DMS53 (cell line): Measurements from ENCODE around the gene LRRFIP1.
"Not testable (repeated sequence)": the region's sequence is repeated elsewhere in the genome, so short reads cannot be mapped to it uniquely, and the experiment has no call there.

Source experiments
- DNase-seq: peaks from one replicate; lab custom pipeline; 2025; lab: John Stamatoyannopoulos, UW

The LRRFIP1 gene

DNA sequence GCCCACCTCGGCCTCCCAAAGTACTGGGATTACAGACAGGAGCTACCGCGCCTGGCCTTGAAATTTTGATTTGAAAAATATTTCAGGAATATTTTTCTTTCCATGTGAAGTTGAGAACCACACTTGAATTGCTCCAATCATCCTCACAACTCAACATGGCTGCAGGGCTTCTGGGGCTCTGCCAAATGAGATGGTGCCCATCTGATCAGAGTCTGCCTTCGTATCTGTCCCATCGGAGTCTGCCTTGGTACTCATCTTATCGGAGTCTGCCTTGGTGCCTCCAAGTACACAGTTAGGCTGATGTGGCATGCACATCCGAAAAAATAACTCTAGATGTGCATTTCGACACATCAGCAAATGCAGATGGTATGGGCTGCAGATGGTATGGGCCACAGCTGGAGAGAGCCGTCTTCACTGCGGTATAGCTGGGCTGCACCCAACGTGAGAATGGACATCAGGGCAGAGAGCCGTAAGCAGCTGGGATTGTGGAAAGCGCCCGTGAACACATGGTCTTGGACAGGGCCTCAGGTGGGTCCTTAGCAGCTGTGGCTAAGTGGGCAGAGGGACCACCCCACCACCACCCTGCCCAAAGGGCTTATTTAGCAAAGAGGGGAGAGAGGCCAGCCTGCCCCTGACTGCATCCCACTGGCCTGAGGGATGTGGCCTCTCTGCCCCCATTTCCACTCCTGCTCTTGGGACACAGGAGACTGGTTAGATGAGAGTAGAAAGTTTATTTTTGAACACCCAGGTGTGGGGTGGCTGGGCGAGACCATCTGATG lies 119.1 kb downstream of the LRRFIP1 start:
- no peak for DNase-seq

DNA sequence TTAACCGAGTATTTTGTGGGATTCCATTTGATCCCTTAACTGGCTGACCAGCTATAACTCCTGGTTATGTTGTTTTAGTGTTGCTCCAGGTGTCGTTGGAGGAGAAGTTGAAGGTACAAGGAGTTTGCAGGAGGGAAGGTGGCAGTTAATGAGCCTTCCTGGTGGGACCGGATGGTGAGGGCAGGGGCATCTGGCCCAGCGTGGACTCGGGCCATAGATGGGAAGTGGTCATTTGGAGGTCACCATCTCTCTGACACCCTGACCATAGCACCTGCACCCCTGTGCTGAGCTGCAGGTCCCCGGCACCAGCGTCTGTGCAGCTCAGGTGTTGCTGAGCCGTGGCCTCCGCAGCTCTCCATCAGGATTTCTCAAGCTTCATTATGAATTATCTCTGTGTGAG lies 119.8 kb downstream of the LRRFIP1 start:
- no peak for DNase-seq

GRCh38 chr2:237749002-237749401 lies 121.6 kb downstream of the LRRFIP1 start:
- no peak for DNase-seq

GRCh38 chr2:237749961-237750360 lies 122.6 kb downstream of the LRRFIP1 start:
- DNase-seq, result no peak

GRCh38 chr2:237750441-237750840 lies 123.1 kb downstream of the LRRFIP1 start:
- not testable (repeated sequence) for DNase-seq

- DNase-seq, result no peak
Measured at GRCh38 chr2:237752761-237753165, 125.4 kb downstream of the LRRFIP1 start.

GRCh38 chr2:237754182-237754581 lies 126.8 kb downstream of the LRRFIP1 start:
- no peak for DNase-seq

DNA sequence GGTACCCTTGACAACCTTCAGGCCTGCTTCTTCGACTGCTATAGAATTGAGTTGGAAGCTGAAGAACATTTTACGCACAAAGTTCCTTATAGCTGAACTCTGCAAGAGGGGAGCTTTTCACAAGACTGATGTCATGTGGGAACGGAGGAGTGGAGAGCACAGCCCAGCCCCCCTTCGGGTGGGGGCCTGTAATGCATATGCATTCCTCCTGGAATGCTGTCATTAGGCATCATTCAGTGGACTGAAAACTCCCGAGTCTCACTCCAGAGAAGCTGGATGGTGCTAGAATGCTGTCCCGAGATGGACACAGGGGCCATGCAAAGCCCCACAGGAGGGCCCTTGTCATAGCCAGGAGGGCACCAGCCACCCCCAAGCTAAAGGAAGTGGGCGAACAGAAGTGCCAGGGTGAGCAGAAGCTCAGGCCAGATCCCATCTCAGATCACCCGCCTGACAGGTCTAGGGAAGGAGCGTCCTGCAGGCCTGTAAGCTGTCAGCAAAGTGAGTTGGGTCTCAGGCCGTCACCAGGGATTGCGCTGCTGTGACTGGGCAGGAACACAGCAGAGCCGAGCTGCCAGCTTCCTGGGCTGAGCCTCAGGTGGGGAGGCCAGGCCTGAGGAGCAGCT lies 127.3 kb downstream of the LRRFIP1 start:
- no peak for DNase-seq

DNA sequence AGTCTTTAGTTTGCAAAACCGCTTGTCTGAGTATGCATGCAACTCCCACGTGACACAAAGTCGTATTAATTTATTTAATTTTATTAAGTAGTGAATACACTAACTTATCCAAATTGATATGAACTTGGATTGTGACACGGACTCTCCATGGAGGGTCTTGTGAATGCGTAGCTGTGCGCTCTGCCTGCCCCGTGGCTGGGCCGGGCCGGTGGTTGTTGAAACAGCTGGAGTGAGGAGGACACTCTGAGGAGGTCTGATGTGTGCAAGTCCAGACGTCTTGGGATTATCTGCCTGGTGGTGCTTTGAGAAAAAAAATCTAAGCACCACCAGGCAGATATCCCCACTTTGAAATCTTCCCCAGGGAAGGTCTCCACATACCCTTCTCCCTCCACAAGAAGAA lies 130.2 kb downstream of the LRRFIP1 start:
- no peak for DNase-seq

GRCh38 chr2:237758185-237758584 lies 130.8 kb downstream of the LRRFIP1 start:
- DNase-seq, result no peak

DNA sequence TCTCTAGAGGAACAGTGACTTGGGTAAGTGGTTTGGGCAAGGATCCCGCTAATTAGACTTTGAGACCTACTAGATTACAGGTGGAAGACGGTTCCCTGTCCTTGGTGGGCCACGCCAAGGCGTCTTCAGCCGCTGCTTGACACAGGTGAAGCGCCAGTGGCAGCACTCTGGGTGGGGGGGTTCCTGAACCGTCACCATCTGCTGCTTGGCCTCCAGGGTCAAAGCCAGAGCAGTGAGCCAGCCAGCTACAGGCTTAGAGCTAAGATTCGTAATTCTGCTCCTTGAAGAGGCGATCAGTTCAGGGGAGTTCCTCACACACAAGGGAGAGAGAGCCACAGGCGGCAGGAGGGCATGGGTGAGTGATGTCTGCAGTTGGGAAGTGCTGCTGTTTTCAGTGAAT lies 131.8 kb downstream of the LRRFIP1 start:
- no peak for DNase-seq

DNA sequence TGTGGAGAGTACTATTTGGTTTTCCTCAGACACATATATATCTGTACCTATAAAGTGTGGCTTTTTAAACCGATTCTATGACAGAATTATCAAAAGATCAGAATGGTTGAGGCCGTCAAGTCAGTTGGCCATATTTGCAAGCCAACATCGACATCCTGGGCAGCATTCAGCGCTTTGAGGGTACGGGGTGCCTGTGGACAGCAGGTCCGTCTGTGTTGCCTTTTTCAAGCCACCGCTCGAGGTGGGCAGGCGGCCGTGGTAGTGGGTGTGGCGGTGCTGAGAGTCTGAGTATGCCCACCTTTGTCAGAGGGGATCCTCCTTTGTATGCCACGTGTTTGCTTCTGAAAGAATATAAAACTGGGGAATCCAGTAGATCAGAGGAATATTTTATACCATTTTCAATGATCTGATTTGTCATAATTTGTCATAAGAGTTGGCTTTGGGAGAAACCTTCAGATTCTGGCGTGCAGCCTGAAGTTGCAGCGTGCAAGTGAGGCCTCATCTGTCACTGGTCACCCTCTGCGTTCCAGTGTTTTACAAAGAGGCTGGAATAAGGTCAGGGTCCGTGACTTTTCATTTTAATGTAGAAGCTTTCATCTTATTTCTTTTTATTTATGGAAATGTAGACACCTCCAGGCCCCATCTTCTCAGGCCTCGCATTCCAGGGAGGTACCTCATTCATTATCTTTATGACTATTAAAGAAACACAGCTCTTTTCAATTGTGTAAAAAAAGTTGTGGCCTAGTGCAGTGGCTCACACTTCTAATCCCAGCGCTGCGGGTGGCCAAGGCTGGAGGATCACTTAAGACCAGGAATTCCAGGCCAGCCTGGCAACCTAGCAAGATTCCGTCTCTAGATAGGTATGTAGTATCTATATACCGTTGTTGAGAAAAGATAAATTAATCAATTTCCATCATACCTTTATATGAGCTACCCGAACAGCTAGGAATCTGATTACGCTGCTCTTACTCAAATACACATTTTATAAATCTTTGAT lies 133.4 kb downstream of the LRRFIP1 start:
- DNase-seq, result no peak

DNA sequence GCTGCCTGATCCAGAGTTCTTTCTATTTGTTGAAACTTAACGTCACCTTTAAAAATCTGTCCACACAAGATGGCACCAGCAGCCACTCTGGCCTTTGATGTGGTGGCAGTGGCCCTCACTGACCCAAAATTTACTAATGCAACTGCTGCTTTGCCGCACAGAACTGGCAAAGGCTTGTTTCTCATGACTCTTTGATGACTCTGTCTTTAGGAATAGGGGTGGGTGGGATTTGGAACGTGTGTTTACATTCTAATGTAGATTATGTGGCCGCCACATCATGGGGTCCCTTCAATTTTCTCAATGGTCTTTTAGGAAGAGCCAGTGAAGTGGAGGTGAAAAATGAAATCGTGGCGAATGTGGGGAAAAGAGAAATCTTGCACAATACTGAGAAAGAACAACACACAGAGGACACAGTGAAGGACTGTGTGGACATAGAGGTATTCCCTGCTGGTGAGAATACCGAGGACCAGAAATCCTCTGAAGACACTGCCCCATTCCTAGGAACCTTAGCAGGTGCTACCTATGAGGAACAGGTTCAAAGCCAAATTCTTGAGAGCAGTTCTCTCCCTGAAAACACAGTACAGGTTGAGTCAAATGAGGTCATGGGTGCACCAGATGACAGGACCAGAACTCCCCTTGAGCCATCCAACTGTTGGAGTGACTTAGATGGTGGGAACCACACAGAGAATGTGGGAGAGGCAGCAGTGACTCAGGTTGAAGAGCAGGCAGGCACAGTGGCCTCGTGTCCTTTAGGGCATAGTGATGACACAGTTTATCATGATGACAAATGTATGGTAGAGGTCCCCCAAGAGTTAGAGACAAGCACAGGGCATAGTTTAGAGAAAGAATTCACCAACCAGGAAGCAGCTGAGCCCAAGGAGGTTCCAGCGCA lies 135.2 kb downstream of the LRRFIP1 start:
- not testable (repeated sequence) for DNase-seq

GRCh38 chr2:237763812-237764211 lies 136.4 kb downstream of the LRRFIP1 start:
- no peak for DNase-seq

DNA sequence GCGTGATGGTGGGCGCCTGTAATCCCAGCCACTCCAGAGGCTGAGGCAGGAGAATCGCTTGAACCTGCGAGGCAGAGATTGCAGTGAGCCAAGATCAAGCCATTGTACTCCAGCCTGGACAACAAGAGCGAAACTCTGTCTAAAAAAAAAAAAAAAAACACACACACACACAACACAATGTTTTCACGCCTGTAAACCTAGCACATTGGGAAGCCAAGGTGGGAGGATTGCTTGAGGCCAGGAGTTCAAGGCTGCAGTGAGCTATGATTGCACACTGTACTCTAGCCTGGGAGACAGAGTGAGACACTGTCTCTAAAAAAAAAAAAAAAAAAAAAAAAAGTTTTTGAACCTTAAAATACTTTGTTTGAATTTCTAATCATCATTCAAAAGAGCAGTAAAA lies 137.7 kb downstream of the LRRFIP1 start:
- not testable (repeated sequence) for DNase-seq

GRCh38 chr2:237765875-237766274 lies 138.5 kb downstream of the LRRFIP1 start:
- no peak for DNase-seq

- DNase-seq, result peak; percentile 18
Measured at GRCh38 chr2:237766340-237766739, 139.0 kb downstream of the LRRFIP1 start.

DNA sequence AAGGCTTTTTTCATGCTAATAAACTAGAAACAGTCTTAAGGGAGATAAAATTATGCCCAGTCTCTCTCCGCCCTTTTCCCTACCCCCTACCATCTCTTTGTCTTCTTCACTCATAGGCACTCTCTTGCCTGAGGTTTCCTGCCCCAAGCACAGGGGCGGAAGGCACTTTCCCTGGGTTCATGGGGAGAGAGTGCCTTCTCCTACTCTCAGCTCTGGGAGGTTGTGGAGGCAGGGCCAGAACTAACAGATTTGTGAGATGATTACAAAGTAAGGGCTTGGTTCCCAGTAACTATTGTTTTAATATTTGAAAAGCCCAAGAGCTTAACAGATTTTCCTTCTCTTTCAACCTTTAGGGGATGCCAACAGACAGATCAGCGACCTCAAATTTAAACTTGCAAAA lies 145.1 kb downstream of the LRRFIP1 start:
- no peak for DNase-seq

DNA sequence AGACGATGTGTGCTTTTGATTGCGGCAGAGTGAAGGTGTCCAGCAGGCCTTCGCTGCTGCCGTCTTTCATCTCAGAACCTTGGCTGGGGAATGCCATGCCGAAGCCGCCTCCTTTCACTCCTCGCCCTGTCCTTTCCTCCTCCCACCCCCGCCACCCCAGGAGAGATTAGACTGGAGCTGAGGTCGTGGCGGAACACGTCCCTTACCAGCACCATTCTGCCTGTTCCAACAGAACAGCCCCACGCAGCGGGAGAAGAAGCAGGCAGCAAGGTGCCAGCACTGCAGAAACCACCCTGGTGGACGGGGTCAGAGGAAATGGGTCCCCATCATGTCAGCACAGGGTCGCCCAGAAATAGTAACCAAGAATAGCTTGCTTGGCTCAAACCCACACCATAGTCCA lies 146.4 kb downstream of the LRRFIP1 start:
- no peak for DNase-seq

GRCh38 chr2:237774811-237775553 lies 147.6 kb downstream of the LRRFIP1 start:
- peak; percentile 95 for DNase-seq

- DNase-seq, result no peak
Measured at GRCh38 chr2:237779521-237779920, 152.1 kb downstream of the LRRFIP1 start.
